GM18508 (cell line): Measurements from ENCODE around the gene URM1.
"Not testable (repeated sequence)": the region's sequence is repeated elsewhere in the genome, so short reads cannot be mapped to it uniquely, and the experiment has no call there.

Source experiments
- ATAC-seq: cut with Tn5 transposase; IDR thresholded peaks from one replicate; pipeline ENCODE4 v1.9.1; 2021; ENCODE audit warnings: moderate number of reproducible peaks; ENCODE audit not compliant: insufficient read depth, unreplicated experiment

The URM1 gene

DNA sequence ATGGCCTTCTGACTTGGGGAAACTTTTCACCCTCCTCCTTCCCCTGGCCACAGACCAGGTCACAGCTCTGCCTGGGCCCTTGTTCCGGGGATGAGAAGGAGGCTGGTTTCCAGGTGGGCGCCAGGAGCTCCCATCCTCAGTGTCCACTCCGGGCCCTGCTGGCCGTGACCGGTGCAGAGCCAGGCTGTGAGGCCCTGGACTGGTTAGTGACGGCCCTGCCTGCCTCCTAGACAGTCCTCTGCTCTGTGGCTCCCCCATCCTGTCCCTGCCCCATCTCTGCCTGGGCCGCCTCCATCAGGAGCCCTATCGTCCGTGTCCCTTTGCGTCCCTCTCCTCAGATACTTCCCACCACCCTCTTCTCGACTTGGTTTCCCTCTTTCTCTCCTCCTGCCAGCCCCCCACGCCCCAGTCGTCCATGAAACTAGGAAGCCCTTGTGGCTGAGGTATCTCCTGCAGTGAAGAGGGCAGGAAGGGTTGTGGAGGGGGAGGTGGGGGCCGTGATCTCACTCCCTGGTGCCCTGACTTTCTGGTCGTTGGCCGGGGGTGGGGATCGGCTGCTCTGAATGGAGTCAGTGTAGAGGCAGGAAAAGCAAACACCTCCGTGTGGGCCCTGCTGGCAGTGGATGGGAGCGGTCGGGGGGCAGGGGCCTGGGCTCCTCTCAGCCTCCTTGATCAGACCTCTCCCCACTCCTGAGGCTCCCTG, 34.1 kb downstream of the URM1 start:
- ATAC-seq, result no peak

DNA sequence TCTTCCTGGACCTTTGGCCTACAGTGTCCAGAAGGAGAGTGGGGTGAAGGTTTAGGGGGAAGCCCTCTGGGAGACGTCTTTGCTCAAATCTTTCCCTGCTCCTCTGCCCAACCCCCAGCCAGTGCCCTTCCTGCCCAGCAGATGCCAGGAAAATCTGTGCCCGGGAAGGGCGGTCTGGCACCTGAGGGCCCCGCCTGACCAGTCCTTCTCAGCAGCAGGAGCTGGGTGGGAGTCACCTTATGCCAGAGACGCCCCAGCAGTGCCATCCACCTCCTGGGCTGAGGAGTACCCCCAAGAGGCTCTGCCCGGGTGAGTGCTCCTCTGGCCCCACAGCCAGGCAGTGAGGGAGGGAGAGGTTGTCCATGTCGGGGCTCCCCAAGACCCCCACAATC, 34.6 kb downstream of the URM1 start:
- ATAC-seq, result no peak

DNA sequence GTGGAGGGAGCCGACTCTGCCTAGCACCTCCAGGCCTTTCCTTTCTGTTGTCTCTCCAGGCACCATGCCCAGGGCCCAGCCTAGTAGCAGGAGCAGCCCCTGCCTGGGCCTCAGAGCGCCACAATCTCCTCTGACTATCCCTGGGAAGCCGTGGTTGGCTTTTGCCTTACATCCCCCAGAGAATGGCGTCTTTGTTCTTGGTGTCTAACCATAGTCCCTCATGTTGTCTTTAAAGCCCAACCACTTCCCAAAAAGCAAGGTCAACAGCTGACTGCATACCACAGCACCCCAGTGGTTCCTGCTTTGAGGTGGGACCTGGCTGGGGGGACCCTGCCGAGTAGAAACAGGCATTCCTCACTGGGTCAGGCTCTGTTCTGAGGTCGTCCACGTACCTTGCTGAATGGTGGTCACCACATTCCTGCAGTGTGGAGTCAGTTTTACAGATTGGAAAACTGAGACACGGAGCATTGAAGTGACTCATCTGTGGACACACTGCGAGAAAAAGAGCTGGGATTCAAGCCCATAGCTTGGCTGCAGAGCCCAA, 35.7 kb downstream of the URM1 start:
- ATAC-seq, result no peak

DNA sequence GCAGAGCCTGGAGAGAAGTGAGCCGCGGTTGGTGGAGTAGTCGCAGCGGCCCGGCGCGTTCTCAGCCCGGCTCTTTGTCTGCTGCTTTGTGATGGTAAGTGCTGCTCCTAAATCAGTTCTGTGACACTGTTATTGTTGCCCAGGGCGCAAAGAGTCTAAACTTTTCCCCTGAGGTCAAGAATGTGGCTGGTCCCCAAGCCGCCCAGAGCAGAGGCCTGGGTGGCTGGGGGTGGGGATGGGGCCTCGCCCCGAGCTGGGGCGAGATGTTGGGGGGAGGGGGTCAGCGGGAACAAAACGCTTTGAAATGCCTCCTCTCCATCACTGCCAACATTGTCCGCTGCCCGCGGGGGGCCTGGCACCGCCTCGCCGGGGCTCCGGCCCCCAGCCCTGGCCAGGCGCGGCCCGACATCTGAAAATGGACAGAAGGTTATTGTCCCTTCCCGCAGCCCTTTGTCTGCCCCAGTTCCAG, 37.8 kb downstream of the URM1 start:
- ATAC-seq, result no peak

DNA sequence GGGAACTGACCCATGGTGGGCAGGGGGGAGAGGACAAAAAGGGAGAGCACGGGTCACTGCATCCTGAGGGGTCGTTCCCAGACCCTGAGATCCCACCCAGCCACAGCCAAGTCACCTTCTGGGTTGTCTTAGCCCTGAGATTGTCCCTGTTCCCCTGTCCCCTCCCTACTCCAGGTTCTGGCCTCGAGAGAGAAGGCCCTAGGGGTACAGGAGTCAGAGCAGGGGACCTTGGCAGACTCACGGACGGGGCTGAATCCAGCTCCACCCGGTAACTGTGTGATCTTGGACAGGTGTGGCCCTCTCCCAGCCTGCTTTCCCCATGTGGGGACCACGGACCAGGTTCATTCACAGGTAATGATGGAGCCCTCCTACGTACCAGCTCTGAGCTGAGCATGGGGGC, 38.3 kb downstream of the URM1 start:
- ATAC-seq, result no peak

DNA sequence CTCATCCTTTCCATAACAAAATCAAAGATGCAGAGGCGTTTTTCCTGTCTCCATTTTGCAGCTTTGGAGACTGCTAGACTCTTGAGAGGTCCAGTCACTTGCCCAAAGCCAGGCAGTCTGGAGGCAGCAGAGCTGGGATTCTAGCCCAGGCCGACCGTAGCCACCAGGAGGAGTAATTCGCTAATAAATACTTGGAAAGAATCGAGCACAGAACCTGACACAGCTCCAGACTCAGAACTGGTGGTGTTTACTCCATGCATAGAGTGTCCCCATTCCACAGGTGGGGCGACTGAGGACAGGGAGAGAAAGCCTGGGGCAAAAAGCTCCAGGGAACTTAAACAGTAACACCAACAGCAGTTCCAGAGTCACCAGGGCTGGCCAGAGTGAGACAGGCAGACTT, 38.8 kb downstream of the URM1 start:
- ATAC-seq, result no peak

DNA sequence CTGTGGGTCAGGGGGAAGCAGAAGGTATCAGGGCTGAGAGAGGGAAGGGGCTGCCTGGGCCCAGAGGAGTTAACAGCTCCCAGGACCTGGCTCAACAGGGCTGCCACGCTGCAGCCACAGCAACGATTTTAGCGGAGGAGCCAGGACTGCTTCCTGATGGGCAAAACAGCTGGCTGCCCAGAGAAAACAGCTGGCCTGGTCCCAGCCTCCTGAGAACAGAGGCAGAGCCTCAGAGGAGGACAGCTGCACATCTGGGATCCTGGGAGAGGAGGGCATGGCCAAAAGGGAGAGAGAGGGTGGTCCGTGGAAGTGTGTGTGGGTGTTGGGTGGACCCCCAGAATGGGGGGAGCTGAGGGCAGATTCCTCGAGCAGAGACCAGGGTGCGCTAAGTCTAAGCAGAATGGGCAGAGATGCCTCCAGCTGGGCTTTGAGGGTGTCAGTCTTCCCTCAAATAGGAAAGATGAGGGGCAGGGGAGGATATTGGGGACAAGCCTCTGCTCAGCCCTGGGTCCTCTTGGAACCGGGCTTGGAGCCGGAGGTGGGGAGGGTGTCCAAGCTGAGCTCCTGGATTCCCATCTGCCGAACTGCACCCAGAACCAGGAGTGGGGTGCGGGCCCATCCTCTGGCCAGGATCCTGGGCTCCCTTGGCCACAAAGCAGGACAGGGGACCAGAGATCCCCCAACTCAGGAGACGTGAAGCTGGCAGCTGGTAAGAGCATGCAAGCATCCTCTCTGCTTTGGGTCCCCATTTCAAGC, 40.4 kb downstream of the URM1 start:
- no peak for ATAC-seq

DNA sequence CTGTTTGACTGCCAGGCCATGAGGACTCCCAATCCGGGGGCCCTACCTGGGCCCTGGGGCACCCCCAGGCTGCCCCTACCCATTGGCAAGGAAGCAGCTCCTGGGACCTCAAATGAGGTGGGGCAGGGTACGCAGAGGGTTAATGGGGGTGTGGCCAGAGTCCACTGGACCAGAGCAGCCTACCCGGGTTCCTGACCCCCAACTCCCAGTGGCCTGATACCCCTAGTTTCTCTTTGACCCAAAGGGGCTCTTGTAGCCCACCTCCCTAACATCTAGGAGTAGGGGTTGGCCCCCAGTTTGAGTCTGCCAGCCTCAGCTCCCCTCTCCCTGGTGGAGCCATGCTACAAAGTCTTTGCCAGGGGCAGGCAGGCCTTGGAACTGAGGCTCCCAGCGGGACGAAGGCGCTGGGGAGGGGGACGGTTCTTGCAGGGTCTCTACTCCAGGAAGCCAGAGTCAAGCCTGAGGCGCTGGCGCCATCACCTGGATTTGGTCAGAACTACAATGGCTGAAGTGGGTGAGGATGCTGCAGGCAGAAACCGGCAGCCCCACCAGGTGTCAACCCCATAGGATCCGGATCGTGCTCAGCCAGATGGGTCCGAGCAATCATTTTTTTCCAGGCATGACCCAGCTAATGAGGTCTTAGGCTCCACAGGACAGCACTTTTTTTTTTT, 41.1 kb downstream of the URM1 start:
- ATAC-seq, result no peak

DNA sequence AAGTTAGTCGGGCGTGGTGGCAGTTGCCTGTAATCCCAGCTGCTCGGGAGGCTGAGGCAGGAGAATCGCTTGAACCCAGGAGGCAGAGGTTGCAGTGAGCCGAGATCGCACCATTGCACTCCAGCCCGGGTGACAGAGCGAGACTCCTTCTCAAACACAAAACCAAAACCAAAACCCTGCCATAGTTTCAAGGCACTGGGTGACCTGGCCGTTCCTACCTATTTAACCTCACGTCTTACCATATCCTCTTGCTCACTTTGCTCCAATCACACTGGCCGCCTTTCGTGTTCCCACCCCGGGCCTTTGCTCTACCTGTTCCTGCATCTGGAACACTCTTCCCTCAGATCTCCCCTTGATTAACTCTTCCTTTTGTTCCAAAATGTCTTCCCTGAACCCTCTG, 42.6 kb downstream of the URM1 start:
- ATAC-seq, result not testable (repeated sequence)

DNA sequence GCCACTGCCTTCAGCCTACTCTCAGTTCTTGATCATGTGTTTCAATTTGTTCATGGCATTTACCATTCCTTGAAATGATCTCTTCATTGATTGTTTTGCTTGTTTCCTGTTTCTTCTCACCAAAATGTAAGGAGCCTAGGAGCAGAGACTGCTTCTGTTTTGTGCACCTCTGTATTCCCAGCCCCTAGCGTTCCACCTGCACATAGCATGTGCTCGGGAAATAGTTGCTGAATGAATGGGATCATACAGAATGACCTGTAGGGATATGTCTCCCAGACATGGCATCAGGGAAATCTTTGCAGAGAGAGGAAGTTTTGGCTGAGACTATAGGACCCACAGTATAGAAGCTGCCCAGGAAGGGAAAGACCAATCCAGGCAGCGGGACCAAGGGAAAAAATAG, 43.3 kb downstream of the URM1 start:
- ATAC-seq, result no peak

DNA sequence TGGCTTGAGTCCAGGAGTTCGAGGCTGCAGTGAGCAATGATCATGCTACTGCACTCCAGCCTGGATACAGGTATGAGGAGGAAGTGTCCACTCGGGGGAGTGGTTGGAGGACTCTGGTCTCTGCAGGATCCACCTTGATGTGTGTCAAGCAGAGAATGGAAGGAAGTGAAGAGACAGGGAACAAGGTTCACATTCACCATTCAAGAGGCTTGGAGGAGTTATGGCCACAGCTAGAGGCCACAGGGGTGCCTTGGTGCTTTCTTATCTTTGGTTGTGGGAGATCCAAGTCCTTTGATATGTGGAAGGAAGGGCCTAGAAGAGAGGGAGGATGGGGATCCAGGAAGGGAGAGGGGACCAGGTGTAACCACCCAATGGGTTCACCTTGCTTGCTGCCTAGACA, 44.1 kb downstream of the URM1 start:
- ATAC-seq, result no peak

DNA sequence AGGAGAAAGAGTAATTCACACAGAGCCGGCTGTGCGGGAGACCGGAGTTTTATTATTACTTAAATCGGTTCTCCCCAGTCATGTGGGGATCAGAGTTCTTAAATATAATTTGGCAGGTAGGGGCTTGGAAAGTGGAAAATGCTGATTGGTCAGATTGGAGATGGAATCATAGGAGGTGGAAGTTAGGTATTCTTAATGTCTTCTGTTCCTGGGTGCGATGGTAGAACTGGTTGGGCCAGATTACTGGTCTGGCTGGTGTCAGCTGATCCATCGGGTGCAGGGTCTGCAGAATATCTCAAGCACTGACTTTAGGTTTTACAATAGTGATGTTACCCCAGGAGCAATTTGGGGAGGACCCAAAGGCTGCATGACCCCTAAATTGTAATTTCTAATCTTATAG, 44.8 kb downstream of the URM1 start:
- no peak for ATAC-seq

DNA sequence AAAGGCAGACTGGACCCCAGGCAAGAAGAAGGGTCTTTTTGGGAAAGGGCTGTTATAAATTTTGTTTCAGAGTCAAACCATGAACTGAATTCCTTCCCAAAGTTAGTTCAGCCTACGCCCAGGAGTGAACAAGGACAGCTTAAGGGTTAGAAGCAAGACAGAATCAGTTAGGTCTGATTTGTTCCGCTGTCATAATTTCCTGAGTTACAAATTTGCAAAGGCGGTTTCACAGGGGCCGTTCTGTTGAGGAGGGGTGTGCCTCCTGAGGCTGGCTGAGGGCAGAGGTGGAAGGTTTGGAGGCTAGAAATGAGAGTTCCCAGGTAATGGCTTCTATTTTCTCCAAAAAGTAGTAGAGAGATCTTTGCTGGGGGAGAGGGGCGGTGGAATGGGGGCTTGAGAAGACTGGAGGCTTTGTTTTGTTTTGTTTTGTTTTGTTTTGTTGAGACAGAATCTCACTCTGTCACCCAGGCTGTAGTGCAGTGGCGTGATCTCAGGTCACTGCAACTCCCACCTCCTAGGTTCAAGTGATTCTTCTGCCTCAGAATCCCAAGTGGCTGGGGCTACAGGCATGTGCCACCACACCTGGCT, 45.4 kb downstream of the URM1 start:
- ATAC-seq, result no peak

DNA sequence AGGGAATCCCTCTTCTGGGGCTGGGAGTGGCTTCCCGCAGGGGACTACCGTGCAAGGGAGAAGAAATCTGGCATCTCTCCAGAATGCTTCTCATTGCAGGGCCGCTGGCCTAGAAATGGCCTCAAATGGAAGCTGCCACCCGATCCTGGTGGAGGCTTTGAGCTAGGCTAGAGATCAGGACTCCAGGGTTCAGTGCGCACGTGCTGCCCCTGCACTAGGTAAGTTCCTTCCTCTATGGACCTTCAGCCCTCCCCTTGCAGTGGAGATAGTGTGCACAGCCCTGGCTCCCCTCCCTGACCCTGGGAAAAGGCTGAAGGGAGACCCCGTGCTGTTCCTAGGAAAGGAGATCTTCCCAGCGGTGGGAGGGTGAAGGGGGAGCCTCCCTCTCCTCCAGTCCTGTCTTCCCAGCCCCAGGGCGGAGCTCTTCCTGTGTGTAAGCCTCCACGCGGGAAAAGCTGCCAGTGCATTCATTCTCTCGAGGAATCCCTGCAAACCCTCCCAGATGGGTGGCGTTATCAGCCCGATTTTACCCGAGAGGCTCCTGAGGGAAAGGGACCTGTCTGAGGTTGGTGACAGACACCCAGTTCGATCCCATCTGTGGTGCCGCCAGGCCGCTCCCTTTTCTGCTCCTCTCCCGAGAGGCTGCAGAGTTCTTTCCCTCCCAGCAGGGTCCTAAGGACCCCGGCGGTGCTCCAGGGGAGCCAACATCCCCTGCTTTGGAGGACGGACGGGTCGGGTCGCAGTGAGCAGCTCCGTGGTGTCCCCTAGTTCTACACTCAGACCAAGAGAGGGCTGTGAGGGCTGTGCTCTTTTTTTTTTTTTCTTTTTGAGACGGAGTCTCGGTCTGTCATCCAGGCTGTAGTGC, 48.1 kb downstream of the URM1 start:
- ATAC-seq, result no peak

DNA sequence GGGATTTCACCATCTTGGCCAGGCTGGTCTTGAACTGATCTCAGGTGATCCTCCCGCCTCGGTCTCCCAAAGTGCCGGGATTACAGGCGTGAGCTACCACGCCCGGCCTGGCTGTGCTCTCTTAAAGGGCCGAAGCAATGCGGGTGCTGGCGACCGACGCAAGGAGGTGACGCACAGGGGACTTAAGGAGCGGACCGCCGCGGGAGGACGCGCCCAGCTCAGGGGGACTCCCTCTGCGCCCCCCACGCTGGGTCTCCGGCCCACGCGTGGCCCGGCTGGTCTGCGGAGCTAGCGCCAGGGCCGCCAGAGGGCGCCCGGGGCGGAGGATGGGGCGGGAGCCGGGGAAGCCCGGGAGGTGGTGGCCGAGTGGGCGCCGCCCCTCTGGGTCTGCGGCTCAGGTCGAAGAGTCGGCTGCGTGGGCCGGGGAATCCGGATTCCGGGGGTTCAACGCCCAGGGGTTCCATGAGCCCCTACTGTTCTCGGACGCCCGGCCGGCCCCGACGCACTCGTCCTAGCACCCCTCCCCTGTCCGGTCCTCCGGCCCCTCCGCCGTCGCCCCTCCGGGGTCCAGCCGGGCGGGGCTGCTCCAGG, 49.0 kb downstream of the URM1 start:
- ATAC-seq, result no peak

DNA sequence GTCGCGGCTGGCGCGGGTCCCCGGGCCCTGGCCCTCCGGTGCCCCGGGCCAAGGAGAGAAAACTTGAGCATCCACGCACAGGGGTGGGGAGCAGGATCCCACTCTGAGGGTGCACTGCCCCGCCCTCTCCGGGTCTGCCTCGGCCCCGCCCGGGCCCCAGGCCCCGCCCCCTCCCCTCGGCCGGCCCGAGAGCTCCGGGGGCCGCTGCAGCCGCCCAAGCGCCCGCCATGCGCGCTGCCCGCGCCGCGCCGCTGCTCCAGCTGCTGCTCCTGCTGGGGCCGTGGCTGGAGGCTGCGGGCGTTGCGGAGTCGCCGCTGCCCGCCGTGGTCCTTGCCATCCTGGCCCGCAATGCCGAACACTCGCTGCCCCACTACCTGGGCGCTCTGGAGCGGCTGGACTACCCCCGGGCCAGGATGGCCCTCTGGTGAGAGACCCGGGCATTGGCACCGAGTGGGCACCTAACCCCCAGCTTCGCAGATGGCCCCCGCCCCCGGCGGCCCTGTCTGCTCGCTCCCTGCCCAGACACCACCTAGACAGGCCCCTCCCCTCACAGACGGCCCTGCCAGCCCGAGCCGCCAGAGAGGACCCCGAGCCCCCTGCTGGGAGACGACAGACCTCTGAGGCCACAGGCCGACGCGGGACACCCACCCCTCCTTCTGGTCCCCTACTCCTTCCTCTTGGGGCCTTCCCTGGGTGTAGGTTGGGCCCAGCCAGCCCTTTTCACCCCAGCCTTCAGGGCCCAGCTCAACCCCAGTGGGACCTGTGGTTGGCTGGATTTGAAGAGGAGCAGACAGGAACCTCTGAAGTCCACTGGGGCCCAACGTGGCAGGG, 49.7 kb downstream of the URM1 start, which contains the start of gene CERCAM:
Gene CERCAM (plus strand): TSS at position 207 of the 831 bp plus-strand sequence. CDS start 21 bp downstream, at position 228.
- ATAC-seq, result no peak

DNA sequence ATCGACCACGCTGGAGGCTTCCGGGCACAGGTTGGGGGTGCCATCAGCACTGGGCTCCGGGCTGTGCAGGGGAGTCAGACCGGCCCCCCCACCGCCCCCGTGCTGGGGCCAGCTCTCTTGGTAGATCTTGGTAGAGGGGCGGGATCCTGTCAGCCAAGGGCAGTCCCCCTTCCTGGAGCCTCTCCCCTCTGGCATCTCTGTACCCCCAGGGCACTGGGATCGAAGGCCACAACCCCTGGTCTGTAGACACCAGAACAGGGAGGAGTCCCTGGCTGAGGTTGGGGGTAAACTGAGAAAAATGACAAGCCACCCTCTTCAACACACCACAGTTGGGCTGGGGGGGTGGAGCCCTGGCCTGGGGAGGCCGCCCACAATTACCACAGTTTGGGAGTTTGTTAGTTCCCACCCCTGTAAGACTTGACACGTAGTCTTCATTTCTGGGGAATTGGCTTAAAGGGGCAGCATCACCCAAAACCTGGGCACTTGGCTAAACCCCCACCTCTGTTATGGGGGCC, 50.4 kb downstream of the URM1 start:
- ATAC-seq, result no peak
